GM23248 (cell line): ENCODE measurements around the gene ERFL. TPM values are rescaled to one million over a fixed set of nuclear protein-coding genes. Genes with fewer than 3 reads are reported as not detected.
A peak's percentile ranks its signal among the peaks of the same experiment; 100 is the strongest.

Experiments used
- DNase-seq: peaks from one replicate; pipeline ENCODE4 v3.0.0-alpha.2; 2015
- H2AFZ ChIP-seq: fragments of 200-600 bp; sonication (generic); 2 replicates; pipeline ENCODE4 v1.6.1; 2016; ENCODE audit warnings: antibody characterized with exemption
- H3F3A ChIP-seq: fragments of 200-600 bp; sonication (generic); 2 replicates; pipeline ENCODE4 v1.6.1; 2016; ENCODE audit warnings: mild to moderate bottlenecking, antibody characterized with exemption, mixed run types; ENCODE audit not compliant: insufficient read depth
- H3K27ac ChIP-seq: fragments of 200-600 bp; sonication (generic); 2 replicates; pipeline ENCODE4 v1.5.1; 2016; ENCODE audit warnings: mild to moderate bottlenecking
- H3K27me3 ChIP-seq: fragments of 200-600 bp; sonication (generic); replicated peaks from 2 replicates; pipeline ENCODE4 v1.6.1; 2016; ENCODE audit warnings: mild to moderate bottlenecking; ENCODE audit not compliant: insufficient read depth
- H3K36me3 ChIP-seq: fragments of 200-600 bp; sonication (generic); 2 replicates; pipeline ENCODE4 v1.6.1; 2016; ENCODE audit warnings: low read depth, mild to moderate bottlenecking
- H3K4me1 ChIP-seq: fragments of 200-600 bp; sonication (generic); 2 replicates; pipeline ENCODE4 v1.6.1; 2016; ENCODE audit warnings: mild to moderate bottlenecking; ENCODE audit not compliant: insufficient read depth
- H3K4me2 ChIP-seq: fragments of 200-600 bp; sonication (generic); one replicate; pipeline ENCODE4 v1.6.1; 2016; ENCODE audit warnings: mild to moderate bottlenecking; ENCODE audit not compliant: unreplicated experiment
- H3K4me3 ChIP-seq: fragments of 200-600 bp; sonication (generic); 2 replicates; pipeline ENCODE4 v1.5.1; 2016; ENCODE audit warnings: mild to moderate bottlenecking
- H3K79me2 ChIP-seq: fragments of 200-600 bp; sonication (generic); 2 replicates; pipeline ENCODE4 v1.6.1; 2016; ENCODE audit warnings: mild to moderate bottlenecking; ENCODE audit not compliant: insufficient read depth
- H3K9ac ChIP-seq: fragments of 200-600 bp; sonication (generic); 2 replicates; pipeline ENCODE4 v1.6.1; 2016; ENCODE audit warnings: mild to moderate bottlenecking
- H3K9me2 ChIP-seq: fragments of 200-600 bp; sonication (generic); 2 replicates; pipeline ENCODE4 v1.6.1; 2016; ENCODE audit warnings: mixed run types, mild to moderate bottlenecking, moderate library complexity; ENCODE audit not compliant: insufficient read depth
- H3K9me3 ChIP-seq: fragments of 200-600 bp; sonication (generic); one replicate; pipeline ENCODE4 v1.6.1; 2017; ENCODE audit warnings: low read depth
- H4K20me1 ChIP-seq: fragments of 200-600 bp; sonication (generic); 2 replicates; pipeline ENCODE4 v1.6.0; 2016; ENCODE audit not compliant: insufficient read depth
- EZH2 ChIP-seq: fragments of 200-600 bp; sonication (generic); IDR thresholded peaks from 2 replicates; pipeline ENCODE4 v1.6.1; 2018; ENCODE audit warnings: antibody characterized with exemption, mild to moderate bottlenecking; ENCODE audit not compliant: insufficient read depth, poor library complexity, severe bottlenecking
- EZH2phosphoT487 ChIP-seq: fragments of 200-600 bp; sonication (generic); IDR thresholded peaks from 2 replicates; pipeline ENCODE4 v1.6.1; 2018; ENCODE audit warnings: antibody characterized with exemption, moderate library complexity, mild to moderate bottlenecking, low read depth; ENCODE audit not compliant: insufficient read depth
- whole genome bisulfite sequencing, 2 experiments: methylation state at CpG; one replicate each; pipeline ENCODE4 v1.1.6; 2015 to 2017; ENCODE audit warnings: low lambda C conversion rate in 2 of 2, low coverage in 1 of 2; ENCODE audit errors: missing lambda C conversion rate in 2 of 2; 5-methylcytosine and 5-hydroxymethylcytosine counted together
- in situ Hi-C: fragments of 300-500 bp; cut with MboI; formaldehyde crosslinking; loops from 2 replicates; pipeline ENCODE4 v1.15.0; 2020
- polyA plus RNA-seq: library from polyadenylated mRNA; unstranded; fragments of >200 nt; fragmentation: Nextera tagmentation; extraction: Ambion mirVana; gene quantifications from 2 replicates; pipeline ENCODE4 v1.2.1, GENCODE V29; 2016
- total RNA-seq: library from RNA; depleted of rRNA; stranded (reverse); fragments of >200 nt; shearing (Covaris generic); gene quantifications from 2 replicates; pipeline ENCODE4 v1.2.3, GENCODE V29; 2014

ERFL gene
- total and polyA plus RNA-seq, 2 experiments from 2014 or later = not detected

GRCh38 chr19:41957161-41957837 lies 29.1 kb upstream of the ERFL start:
- 80 to 83% methylated on average over 9 to 11 of the region's 11 CpGs for WGBS, 2 experiments
- TF ChIP-seq EZH2phosphoT487 (no peak), EZH2 (no peak)
- Histone ChIP-seq H3K9me3 (no peaks in the 10 kb centered on the region), H3F3A (no peaks in the 10 kb centered on the region), H3K4me3 (peak overlapping the region; percentile 94), H4K20me1 (no peaks in the 10 kb centered on the region), H3K4me1 (peaks cover 5% of the 10 kb centered on the region; the same call in 1 of the 2 replicates), H3K9me2 (no peaks in the 10 kb centered on the region), H3K27me3 (no peaks in the 10 kb centered on the region), H3K36me3 (0 out of 2 replicates have a peak, but pooled peaks cover 3% of the 10 kb centered on the region), H2AFZ (no peak overlapping the region), H3K4me2 (peak overlapping the region; percentile 83), H3K27ac (no peak overlapping the region), H3K79me2 (peaks cover 10% of the 10 kb centered on the region), H3K9ac (peak overlapping the region; percentile 100)
- in situ Hi-C loops = no loop called here
- no peak for DNase-seq

- in situ Hi-C loops = no loop called here
- no peak overlapping the region for H2AFZ ChIP-seq
- peaks cover 5% of the 10 kb centered on the region; the same call in 1 of the 2 replicates for H3K4me1 ChIP-seq
- 69 to 77% methylated on average over 13 of the region's 13 CpGs for WGBS, 2 experiments
- peaks cover 10% of the 10 kb centered on the region for H3K79me2 ChIP-seq
- DNase-seq = no peak
- 0 out of 2 replicates have a peak, but pooled peaks cover 3% of the 10 kb centered on the region for H3K36me3 ChIP-seq
- no peak overlapping the region for H3K4me2 ChIP-seq
- H3K27ac ChIP-seq = no peak overlapping the region
- no peaks in the 10 kb centered on the region for H4K20me1 ChIP-seq
- no peak overlapping the region for H3K4me3 ChIP-seq
- no peaks in the 10 kb centered on the region for H3K9me3 ChIP-seq
- no peak overlapping the region for H3K9ac ChIP-seq
- H3F3A ChIP-seq = no peaks in the 10 kb centered on the region
- no peaks in the 10 kb centered on the region for H3K27me3 ChIP-seq
- H3K9me2 ChIP-seq = no peaks in the 10 kb centered on the region
- TF ChIP-seq EZH2 (no peak), EZH2phosphoT487 (no peak)
These were observed 28.4 kb upstream of the ERFL start for GRCh38 chr19:41956621-41957020.

DNA sequence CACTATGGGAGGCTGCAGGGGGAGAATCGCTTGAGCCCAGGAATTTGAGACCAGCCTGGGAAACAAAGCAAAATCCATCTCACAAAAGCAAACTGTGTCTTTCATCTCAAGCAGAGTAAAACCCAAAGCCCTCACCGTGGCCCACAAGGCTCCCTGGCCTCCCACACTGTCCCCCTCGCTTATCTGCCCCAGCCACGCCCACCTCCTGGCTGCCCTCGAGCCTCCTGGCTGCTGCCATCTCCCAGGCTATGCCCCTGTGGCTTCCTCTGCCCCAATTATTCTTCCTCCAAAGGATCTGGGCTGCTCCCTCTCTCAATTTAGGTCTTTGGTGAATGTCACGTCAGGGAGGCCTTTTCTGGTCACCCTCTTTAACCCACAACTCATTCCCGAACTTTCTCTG lies 27.3 kb upstream of the ERFL start:
- Histone ChIP-seq H3K36me3 (0 out of 2 replicates have a peak, but pooled peaks cover 3% of the 10 kb centered on the region), H3F3A (no peaks in the 10 kb centered on the region), H3K9ac (no peak overlapping the region), H3K4me3 (no peak overlapping the region), H3K9me2 (no peaks in the 10 kb centered on the region), H3K27me3 (no peaks in the 10 kb centered on the region), H4K20me1 (no peaks in the 10 kb centered on the region), H3K79me2 (peaks cover 10% of the 10 kb centered on the region), H3K4me1 (peaks cover 5% of the 10 kb centered on the region; the same call in 1 of the 2 replicates), H3K27ac (no peak overlapping the region), H3K4me2 (no peak overlapping the region), H2AFZ (no peak overlapping the region), H3K9me3 (no peaks in the 10 kb centered on the region)
- no peak for TF ChIP-seq EZH2
- no peak for TF ChIP-seq EZH2phosphoT487
- 67 to 73% methylated on average over 7 of the region's 7 CpGs for WGBS, 2 experiments
- in situ Hi-C loops = no loop called here
- DNase-seq = no peak

DNA sequence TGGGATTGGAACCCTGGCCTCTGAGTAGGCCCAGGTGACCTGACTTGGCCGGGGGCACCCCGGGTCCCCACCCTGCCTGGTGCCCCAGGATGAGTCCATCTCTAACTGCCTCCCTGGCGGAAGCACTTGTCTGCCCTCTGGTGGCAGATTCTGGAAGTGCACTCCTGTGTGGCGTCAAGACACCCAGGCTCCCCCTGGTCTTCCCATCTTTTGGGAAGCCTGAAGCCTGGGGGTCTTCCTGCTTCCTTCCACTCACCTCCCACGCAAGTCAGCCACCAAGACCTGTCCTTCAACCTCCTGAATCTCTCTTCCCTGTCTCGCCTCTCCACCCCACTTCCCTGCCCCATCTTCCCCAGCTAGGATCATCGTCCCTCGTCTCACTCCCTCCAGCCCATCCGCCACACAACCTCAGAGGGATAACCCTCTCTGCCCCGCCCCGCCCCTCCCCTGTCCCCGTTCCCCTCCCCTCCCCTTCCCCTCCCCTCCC lies 23.5 kb upstream of the ERFL start:
- no peaks in the 10 kb centered on the region for H3F3A ChIP-seq
- H3K36me3 ChIP-seq = 0 out of 2 replicates have a peak, but pooled peaks cover 3% of the 10 kb centered on the region
- H3K9me2 ChIP-seq = no peaks in the 10 kb centered on the region
- peak; percentile 59 for DNase-seq
- 0 out of 2 replicates have a peak overlapping the region, but pooled peaks have one; percentile 43 for H3K4me3 ChIP-seq
- no peaks in the 10 kb centered on the region for H3K4me1 ChIP-seq
- no peaks in the 10 kb centered on the region for H3K9me3 ChIP-seq
- H3K9ac ChIP-seq = no peak overlapping the region
- no peak for TF ChIP-seq EZH2phosphoT487
- no peak for TF ChIP-seq EZH2
- no peaks in the 10 kb centered on the region for H4K20me1 ChIP-seq
- 4 to 7% methylated on average over 4 to 12 of the region's 12 CpGs for WGBS, 2 experiments
- no peaks in the 10 kb centered on the region for H3K79me2 ChIP-seq
- no peak overlapping the region for H2AFZ ChIP-seq
- no peaks in the 10 kb centered on the region for H3K27me3 ChIP-seq
- H3K4me2 ChIP-seq = peak overlapping the region; percentile 61
- in situ Hi-C loops = no loop called here
- H3K27ac ChIP-seq = no peak overlapping the region
